Measurements from ENCODE around the gene TCP1. TPM values are rescaled to one million over a fixed set of nuclear protein-coding genes. Genes with fewer than 3 reads are reported as not detected.

TCP1 gene
- total and polyA plus RNA-seq, 2 of the 8 experiments (the other 6 are each of a cell fraction or from before 2014, with no cell fraction given): 117 to 348 TPM

DNA sequence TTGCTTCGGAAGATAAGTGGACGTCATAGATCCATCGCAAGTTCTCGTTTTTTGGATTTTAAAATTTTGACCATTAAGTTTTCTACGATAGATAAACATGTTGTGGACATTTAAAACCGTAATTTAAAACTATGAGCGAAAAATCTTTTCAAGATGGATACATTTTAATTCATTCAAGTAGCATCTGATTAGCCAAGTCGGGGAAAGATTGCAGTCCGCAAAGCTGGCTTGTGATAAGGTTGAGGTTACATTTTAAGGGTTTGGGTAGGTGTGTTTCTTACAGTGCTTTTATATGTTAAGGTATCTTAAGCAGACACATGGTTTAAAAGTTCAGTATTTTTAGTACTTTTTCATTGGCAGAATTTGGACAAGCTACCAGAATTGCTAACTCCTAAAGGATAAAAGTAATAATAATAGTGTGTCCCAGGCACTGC lies 60.9 kb downstream of the TCP1 start:
- Histone ChIP-seq H3K79me1 (ENCODE audit: low read depth, low read length) (no peaks in the 10 kb centered on the region), H3K23ac (ENCODE audit: insufficient read length) (no peak overlapping the region), H3K4ac (replicated peaks; ENCODE audit: insufficient read length, low read depth, low read length) (no peak overlapping the region), H4K8ac (ENCODE audit: extremely low read depth, insufficient read depth, low read length) (no peak overlapping the region), H3K9me3 (ENCODE audit: insufficient read depth in 2 of 2, low read depth in 1 of 2, low read length in 1 of 2) (no peaks in the 10 kb centered on the region), H3K27me3 (replicated peaks in 1 of 4; ENCODE audit: control insufficient read depth in 3 of 4, extremely low read depth in 1 of 4, insufficient read depth in 3 of 4, low read length in 3 of 4) (no peaks in the 10 kb centered on the region), H3K4me2 (ENCODE audit: insufficient read depth in 1 of 2, low read depth in 2 of 2, low read length in 2 of 2) (peak overlapping the region; percentile 67 to 77), H3K4me3 (ENCODE audit: extremely low read depth in 1 of 4, insufficient read depth in 2 of 4, low read depth in 3 of 4, low read length in 4 of 4) (peak overlapping the region; percentile 82 to 99 (median 96)), H3K79me2 (ENCODE audit: control insufficient read depth in 1 of 2, insufficient read depth in 2 of 2, low read length in 2 of 2) (peaks cover 52 to 90% of the 10 kb centered on the region in 2 experiments), H3K14ac (ENCODE audit: insufficient read length) (no peak overlapping the region), H2BK15ac (ENCODE audit: low read length) (no peak overlapping the region), H2BK5ac (ENCODE audit: low read depth, low read length) (no peak overlapping the region), H3K27ac (ENCODE audit: low read depth, low read length) (no peak overlapping the region), H4K91ac (replicated peaks; ENCODE audit: insufficient read length, low read length) (no peak overlapping the region), H4K5ac (ENCODE audit: insufficient read length, low read depth, low read length) (no peak overlapping the region), H2BK20ac (ENCODE audit: low read length) (no peak overlapping the region), H2BK120ac (replicated peaks; ENCODE audit: low read depth, low read length) (no peak overlapping the region), H4K20me1 (replicated peaks in 1 of 2; ENCODE audit: control insufficient read depth in 1 of 2, insufficient read depth in 2 of 2, low read length in 2 of 2) (peaks cover 15 to 25% of the 10 kb centered on the region in 2 experiments), H3K56ac (replicated peaks; ENCODE audit: insufficient read length, low read depth, low read length) (no peak overlapping the region), H2AK5ac (ENCODE audit: low read depth, low read length) (no peak overlapping the region), H3K23me2 (ENCODE audit: low read depth, low read length) (no peaks in the 10 kb centered on the region), H3K9ac (replicated peaks in 1 of 4; ENCODE audit: extremely low read depth in 1 of 4, low read depth in 3 of 4, low read length in 3 of 4) (peak overlapping the region; percentile 9 to 99 (median 87)), H3K36me3 (ENCODE audit: control insufficient read depth in 2 of 4, insufficient read depth in 4 of 4, low read length in 3 of 4) (peaks cover 0 to 15% (median 0%) of the 10 kb centered on the region in 4 experiments; a peak in 2 of 8 replicates), H3K18ac (ENCODE audit: extremely low read depth, low read length) (no peak overlapping the region), H2BK12ac (ENCODE audit: low read depth, low read length) (no peak overlapping the region), H3K4me1 (replicated peaks in 1 of 4; ENCODE audit: control insufficient read depth in 3 of 4, insufficient read depth in 4 of 4, low read length in 3 of 4) (peaks cover 0 to 5% (median 2%) of the 10 kb centered on the region in 4 experiments; a peak in 3 of 7 replicates), H2AFZ (ENCODE audit: low read length) (no peak overlapping the region)
- ChIA-PET POLR2A (ENCODE audit: partially characterized antibody) (interaction anchor here (0.7 to 6.7 kb wide), 15 partner anchors 9 to 791 kb away, joined by 3 to 86 read pairs (median 4); partner anchors contain the start of genes ACAT2, MRPL18, SOD2 and TCP1), CTCF (ENCODE audit: partially characterized antibody) (interaction anchor here (0.6 to 1.9 kb wide), 3 partner anchors 31 to 362 kb away, joined by 3 to 4 read pairs (median 3); no protein-coding TSS in a partner anchor)
- DNase-seq (ENCODE audit: low read depth in 1 of 2, low spot score in 2 of 2): no peak
- TF ChIP-seq CHD2 (IDR thresholded peaks at IDR 0.05; ENCODE audit: low read length): no peak
- FAIRE-seq: no peak
- WGBS, 2 experiments (ENCODE audit: extremely low coverage in 1 of 2, insufficient coverage in 1 of 2, insufficient read length in 1 of 2, insufficient replicate concordance in 2 of 2, low coverage in 1 of 2, low lambda C conversion rate in 2 of 2, missing lambda C conversion rate in 1 of 2): 6% methylated on average over 9 of the region's 9 CpGs; no CpG with 5 or more reads in 1 of the 2 experiments

Small RNA genes within 50 kb of the gene (small RNA-seq; reads per million reads assigned to genes)
- 4.1 reads per million, percentile 53 among the genes with 10 or more reads in this experiment for gene SNORA20 (ENCODE audit: insufficient read depth)
- gene SNORA29 (ENCODE audit: insufficient read depth): not detected

Other genes with a start within 250 kb of the TCP1 start
- gene SOD2, start 96.4 kb downstream of the TCP1 start, total RNA-seq (2021; fragmentation: NEBNext Ultra II Directional; extraction: Animal tissue kit (Norgen Biotek cat#: 25700)): 88.7 and 96.9 TPM in 2 replicates
- gene SOD2, start 96.4 kb downstream of the TCP1 start, polyA plus RNA-seq (2011; rRNA removed): 30.6 and 31.1 TPM in 2 replicates
- gene WTAP, start 62.1 kb downstream of the TCP1 start, total RNA-seq (2021; fragmentation: NEBNext Ultra II Directional; extraction: Animal tissue kit (Norgen Biotek cat#: 25700)): 112 and 120 TPM in 2 replicates
- gene WTAP, start 62.1 kb downstream of the TCP1 start, polyA plus RNA-seq (2011; rRNA removed): 18.0 and 32.6 TPM in 2 replicates
- gene ACAT2, start 27.6 kb downstream of the TCP1 start, total RNA-seq (2021; fragmentation: NEBNext Ultra II Directional; extraction: Animal tissue kit (Norgen Biotek cat#: 25700)): 166 and 175 TPM in 2 replicates
- gene ACAT2, start 27.6 kb downstream of the TCP1 start, polyA plus RNA-seq (2011; rRNA removed): 40.9 and 61.6 TPM in 2 replicates
- 79.8 and 83.4 TPM in 2 replicates for gene MRPL18, start 865 bp upstream of the TCP1 start, total RNA-seq (2021; fragmentation: NEBNext Ultra II Directional; extraction: Animal tissue kit (Norgen Biotek cat#: 25700))
- gene MRPL18, start 865 bp upstream of the TCP1 start, polyA plus RNA-seq (2011; rRNA removed): 45.0 and 58.7 TPM in 2 replicates
- 0.34 and 0.44 TPM in 2 replicates for gene PNLDC1, start 10.7 kb upstream of the TCP1 start, total RNA-seq (2021; fragmentation: NEBNext Ultra II Directional; extraction: Animal tissue kit (Norgen Biotek cat#: 25700))
- gene PNLDC1, start 10.7 kb upstream of the TCP1 start, polyA plus RNA-seq (2011; rRNA removed): 0.09 and 0.15 TPM in 2 replicates
- not detected in 2 replicates for gene MAS1, start 101.4 kb upstream of the TCP1 start, total RNA-seq (2021; fragmentation: NEBNext Ultra II Directional; extraction: Animal tissue kit (Norgen Biotek cat#: 25700))
- 0.02 TPM in 1 of 2 replicates, not detected in the other for gene MAS1, start 101.4 kb upstream of the TCP1 start, polyA plus RNA-seq (2011; rRNA removed)
- 74.1 and 80.7 TPM in 2 replicates for gene IGF2R, start 179.5 kb upstream of the TCP1 start, total RNA-seq (2021; fragmentation: NEBNext Ultra II Directional; extraction: Animal tissue kit (Norgen Biotek cat#: 25700))
- 20.6 and 27.3 TPM in 2 replicates for gene IGF2R, start 179.5 kb upstream of the TCP1 start, polyA plus RNA-seq (2011; rRNA removed)